Lower leg skin (tissue), 3 donors: ENCODE data around the gene SLC17A9.

Source experiments
- CTCF ChIP-seq, 3 donors: fragments of 450-650 bp; IDR thresholded peaks; one replicate each; pipeline ENCODE4 v1.5.1; 2016; ENCODE audit warnings: antibody characterized with exemption in 3 of 3, mild to moderate bottlenecking in 3 of 3, moderate library complexity in 2 of 3
- POLR2A ChIP-seq, 2 donors: fragments of 450-650 bp; IDR thresholded peaks; one replicate each; pipeline ENCODE4 v1.6.1; 2016 to 2017; ENCODE audit warnings: antibody characterized with exemption in 2 of 2, mild to moderate bottlenecking in 1 of 2, moderate library complexity in 1 of 2

- TF ChIP-seq CTCF (IDR thresholded peaks at IDR 0.05) (no peak), POLR2A (IDR thresholded peaks at IDR 0.05) (no peak)
Observed at GRCh38 chr20:63007646-63008488, 55.4 kb downstream of the SLC17A9 start.
